ENCODE data around the gene CENPF. TPM values are rescaled to one million over a fixed set of nuclear protein-coding genes. Genes with fewer than 3 reads are reported as not detected.
"Not testable (repeated sequence)": the region's sequence is repeated elsewhere in the genome, so short reads cannot be mapped to it uniquely, and the experiment has no call there.

Gene CENPF
- total RNA-seq, 1 experiment from 2014 or later = 113 TPM

DNA sequence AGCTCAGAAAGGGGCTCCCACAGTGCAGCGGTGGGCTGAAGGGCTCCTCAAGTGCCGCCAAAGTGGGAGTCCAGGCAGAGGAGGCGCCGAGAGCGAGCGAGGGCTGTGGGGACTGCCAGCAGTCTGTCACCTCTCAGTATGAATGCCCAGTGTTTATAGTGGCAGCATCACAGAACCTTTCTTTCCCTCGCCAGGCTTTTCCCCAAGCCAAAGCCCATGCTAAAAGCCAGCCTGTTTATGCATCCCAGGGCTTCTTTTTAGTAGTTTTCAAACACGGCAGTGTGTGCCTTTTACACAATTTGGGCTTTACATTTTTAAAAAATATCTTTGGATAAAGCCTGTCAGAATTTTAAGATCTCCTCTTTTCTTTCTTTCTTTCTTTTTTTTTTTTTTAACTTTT lies 70.6 kb downstream of the CENPF start:
- H3K27me3 ChIP-seq (ENCODE audit: insufficient read depth, low read length) = no peaks in the 10 kb centered on the region
- TF ChIP-seq, protein P1, sequence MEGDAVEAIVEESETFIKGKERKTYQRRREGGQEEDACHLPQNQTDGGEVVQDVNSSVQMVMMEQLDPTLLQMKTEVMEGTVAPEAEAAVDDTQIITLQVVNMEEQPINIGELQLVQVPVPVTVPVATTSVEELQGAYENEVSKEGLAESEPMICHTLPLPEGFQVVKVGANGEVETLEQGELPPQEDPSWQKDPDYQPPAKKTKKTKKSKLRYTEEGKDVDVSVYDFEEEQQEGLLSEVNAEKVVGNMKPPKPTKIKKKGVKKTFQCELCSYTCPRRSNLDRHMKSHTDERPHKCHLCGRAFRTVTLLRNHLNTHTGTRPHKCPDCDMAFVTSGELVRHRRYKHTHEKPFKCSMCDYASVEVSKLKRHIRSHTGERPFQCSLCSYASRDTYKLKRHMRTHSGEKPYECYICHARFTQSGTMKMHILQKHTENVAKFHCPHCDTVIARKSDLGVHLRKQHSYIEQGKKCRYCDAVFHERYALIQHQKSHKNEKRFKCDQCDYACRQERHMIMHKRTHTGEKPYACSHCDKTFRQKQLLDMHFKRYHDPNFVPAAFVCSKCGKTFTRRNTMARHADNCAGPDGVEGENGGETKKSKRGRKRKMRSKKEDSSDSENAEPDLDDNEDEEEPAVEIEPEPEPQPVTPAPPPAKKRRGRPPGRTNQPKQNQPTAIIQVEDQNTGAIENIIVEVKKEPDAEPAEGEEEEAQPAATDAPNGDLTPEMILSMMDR (conservative IDR thresholded peaks at IDR 0.05) = no peak
- no peaks in the 10 kb centered on the region for H3K79me1 ChIP-seq (ENCODE audit: insufficient read depth, low read depth, low read length, poor library complexity, severe bottlenecking)
- no peak overlapping the region for H2AFZ ChIP-seq (ENCODE audit: low read length)
- H3K79me2 ChIP-seq (ENCODE audit: insufficient read depth, low read length) = no peaks in the 10 kb centered on the region
- no peak overlapping the region for H3T11ph ChIP-seq (ENCODE audit: low read length)
- H4K5ac ChIP-seq (ENCODE audit: insufficient read length, low read depth, low read length) = no peak overlapping the region
- Mint-ChIP-seq H3K27ac (no peak overlapping the region), H3K4me1 (no peaks in the 10 kb centered on the region), H3K4me3 (no peak overlapping the region), H3K9me3 (no peaks in the 10 kb centered on the region), H3K36me3 (ENCODE audit: insufficient read depth in 1 of 3, low read depth in 3 of 3) (peaks cover 10 to 14% (median 12%) of the 10 kb centered on the region in 3 experiments; a peak in 6 of 7 replicates), H3K27me3 (ENCODE audit: low read depth) (no peaks in the 10 kb centered on the region)
- no peak overlapping the region for H2BK15ac ChIP-seq (ENCODE audit: low read depth, low read length)
- no peak overlapping the region for H2AK5ac ChIP-seq (ENCODE audit: insufficient read length, low read length)
- H3K14ac ChIP-seq (ENCODE audit: insufficient read depth, low read length) = no peak overlapping the region
- H2BK5ac ChIP-seq (ENCODE audit: insufficient read length, low read length) = no peak overlapping the region
- H3K27ac ChIP-seq (ENCODE audit: insufficient read length, low read depth, low read length) = no peak overlapping the region
- H4K91ac ChIP-seq (ENCODE audit: insufficient read length, low read depth, low read length) = no peak overlapping the region
- H2BK12ac ChIP-seq (ENCODE audit: insufficient read length, low read depth, low read length) = no peak overlapping the region
- no peak overlapping the region for H3K23ac ChIP-seq (ENCODE audit: insufficient read length, low read depth, low read length)
- H3K23me2 ChIP-seq (ENCODE audit: insufficient read length, low read depth, low read length, poor library complexity, severe bottlenecking) = no peaks in the 10 kb centered on the region
- no CpG with 5 or more reads among the region's 8 CpGs for WGBS (ENCODE audit: extremely low coverage, insufficient read length, low lambda C conversion rate)
- H3K4ac ChIP-seq (ENCODE audit: low read depth, low read length) = no peak overlapping the region
- no peak overlapping the region for H3K18ac ChIP-seq (ENCODE audit: insufficient read length, low read depth, low read length)
- H3K4me2 ChIP-seq (ENCODE audit: insufficient read depth, insufficient read length, low read length) = no peak overlapping the region
- no peak for DNase-seq
- no peaks in the 10 kb centered on the region for H3K4me1 ChIP-seq (ENCODE audit: insufficient read depth, low read length)
- H3K9me3 ChIP-seq (ENCODE audit: control insufficient read depth, low read depth, low read length) = no peaks in the 10 kb centered on the region
- H3K56ac ChIP-seq (ENCODE audit: insufficient read length, low read depth, low read length) = no peak overlapping the region
- no peak overlapping the region for H2BK20ac ChIP-seq (ENCODE audit: low read depth, low read length, poor library complexity, severe bottlenecking)
- H2BK120ac ChIP-seq (ENCODE audit: low read depth, low read length, poor library complexity, severe bottlenecking) = no peak overlapping the region
- no peak overlapping the region for H3K9ac ChIP-seq (ENCODE audit: extremely low read depth, insufficient read length, low read length)
- no peaks in the 10 kb centered on the region for H4K20me1 ChIP-seq (ENCODE audit: control insufficient read depth, insufficient read depth, insufficient read length)
- no peak overlapping the region for H4K8ac ChIP-seq (replicated peaks; ENCODE audit: insufficient read length, low read depth, low read length)

DNA sequence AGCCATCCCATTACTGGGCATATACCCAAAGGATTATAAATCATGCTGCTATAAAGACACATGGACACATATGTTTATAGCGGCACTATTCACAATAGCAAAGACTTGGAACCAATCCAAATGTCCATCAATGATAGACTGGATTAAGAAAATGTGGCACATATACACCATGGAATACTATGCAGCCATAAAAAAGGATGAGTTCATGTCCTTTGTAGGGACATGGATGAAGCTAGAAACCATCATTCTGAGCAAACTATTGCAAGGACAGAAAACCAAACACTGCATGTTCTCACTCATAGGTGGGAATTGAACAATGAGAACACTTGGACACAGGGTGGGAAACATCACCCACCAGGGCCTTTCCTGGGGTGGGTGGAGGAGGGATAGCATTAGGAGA lies 72.5 kb downstream of the CENPF start:
- H2AK5ac ChIP-seq (ENCODE audit: insufficient read length, low read length); H4K8ac ChIP-seq (replicated peaks; ENCODE audit: insufficient read length, low read depth, low read length); H3K27ac Mint-ChIP-seq; H3K18ac ChIP-seq (ENCODE audit: insufficient read length, low read depth, low read length); H3K9me3 Mint-ChIP-seq; H3T11ph ChIP-seq (ENCODE audit: low read length); H3K79me1 ChIP-seq (ENCODE audit: insufficient read depth, low read depth, low read length, poor library complexity, severe bottlenecking); H3K23ac ChIP-seq (ENCODE audit: insufficient read length, low read depth, low read length); H3K4me2 ChIP-seq (ENCODE audit: insufficient read depth, insufficient read length, low read length); H2BK120ac ChIP-seq (ENCODE audit: low read depth, low read length, poor library complexity, severe bottlenecking); H3K4me1 ChIP-seq (ENCODE audit: insufficient read depth, low read length); H3K14ac ChIP-seq (ENCODE audit: insufficient read depth, low read length); H3K4me1 Mint-ChIP-seq; DNase-seq; H3K27me3 Mint-ChIP-seq (ENCODE audit: low read depth); H3K9ac ChIP-seq (ENCODE audit: extremely low read depth, insufficient read length, low read length); H2AFZ ChIP-seq (ENCODE audit: low read length); H4K5ac ChIP-seq (ENCODE audit: insufficient read length, low read depth, low read length); H2BK20ac ChIP-seq (ENCODE audit: low read depth, low read length, poor library complexity, severe bottlenecking); H2BK5ac ChIP-seq (ENCODE audit: insufficient read length, low read length); H3K9me3 ChIP-seq (ENCODE audit: control insufficient read depth, low read depth, low read length); H3K4me3 Mint-ChIP-seq; H3K27ac ChIP-seq (ENCODE audit: insufficient read length, low read depth, low read length); H4K91ac ChIP-seq (ENCODE audit: insufficient read length, low read depth, low read length); H2BK12ac ChIP-seq (ENCODE audit: insufficient read length, low read depth, low read length); H2BK15ac ChIP-seq (ENCODE audit: low read depth, low read length); H4K20me1 ChIP-seq (ENCODE audit: control insufficient read depth, insufficient read depth, insufficient read length); H3K27me3 ChIP-seq (ENCODE audit: insufficient read depth, low read length); H3K23me2 ChIP-seq (ENCODE audit: insufficient read length, low read depth, low read length, poor library complexity, severe bottlenecking); H3K56ac ChIP-seq (ENCODE audit: insufficient read length, low read depth, low read length); H3K79me2 ChIP-seq (ENCODE audit: insufficient read depth, low read length); H3K4ac ChIP-seq (ENCODE audit: low read depth, low read length): not testable (repeated sequence)
- H3K36me3 Mint-ChIP-seq (ENCODE audit: insufficient read depth in 1 of 3, low read depth in 3 of 3) = peaks cover 10 to 14% (median 10%) of the 10 kb centered on the region in 3 experiments; a peak in 6 of 7 replicates
- WGBS (ENCODE audit: extremely low coverage, insufficient read length, low lambda C conversion rate) = no CpG with 5 or more reads among the region's 1 CpG

All from H9 (cell line).